ENCODE measurements around the gene ACSF2. TPM values are rescaled to one million over a fixed set of nuclear protein-coding genes. Genes with fewer than 3 reads are reported as not detected.

ACSF2 gene
- total RNA-seq, 1 experiment from 2014 or later, result 17.8 TPM

DNA sequence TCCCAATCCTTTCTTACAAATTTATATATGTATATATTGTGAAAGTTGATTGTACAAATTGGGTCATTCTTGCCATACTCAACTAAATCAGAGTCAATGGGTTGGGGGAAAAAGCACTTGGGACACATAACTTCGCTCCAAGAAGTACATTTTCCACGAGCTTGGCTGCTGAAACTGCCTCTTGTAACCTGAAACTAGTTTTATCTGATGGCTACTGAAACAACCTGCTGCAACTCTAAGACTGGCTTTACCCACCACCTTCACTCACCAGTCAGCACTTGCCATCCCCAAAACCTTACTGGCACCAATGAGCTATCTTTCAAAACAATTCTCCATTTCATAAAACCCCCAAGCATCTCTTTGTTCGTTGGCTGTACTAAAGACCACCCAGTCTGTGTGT, 67.7 kb downstream of the ACSF2 start:
- no peaks in the 10 kb centered on the region for H3K27me3 Mint-ChIP-seq (ENCODE audit: insufficient read depth, unreplicated experiment)
- POLR2A ChIA-PET, result interaction anchor here (0.9 to 2.0 kb wide), 2 partner anchors 10 to 22 kb away, joined by 3 to 8 read pairs; no protein-coding TSS in a partner anchor

DNA sequence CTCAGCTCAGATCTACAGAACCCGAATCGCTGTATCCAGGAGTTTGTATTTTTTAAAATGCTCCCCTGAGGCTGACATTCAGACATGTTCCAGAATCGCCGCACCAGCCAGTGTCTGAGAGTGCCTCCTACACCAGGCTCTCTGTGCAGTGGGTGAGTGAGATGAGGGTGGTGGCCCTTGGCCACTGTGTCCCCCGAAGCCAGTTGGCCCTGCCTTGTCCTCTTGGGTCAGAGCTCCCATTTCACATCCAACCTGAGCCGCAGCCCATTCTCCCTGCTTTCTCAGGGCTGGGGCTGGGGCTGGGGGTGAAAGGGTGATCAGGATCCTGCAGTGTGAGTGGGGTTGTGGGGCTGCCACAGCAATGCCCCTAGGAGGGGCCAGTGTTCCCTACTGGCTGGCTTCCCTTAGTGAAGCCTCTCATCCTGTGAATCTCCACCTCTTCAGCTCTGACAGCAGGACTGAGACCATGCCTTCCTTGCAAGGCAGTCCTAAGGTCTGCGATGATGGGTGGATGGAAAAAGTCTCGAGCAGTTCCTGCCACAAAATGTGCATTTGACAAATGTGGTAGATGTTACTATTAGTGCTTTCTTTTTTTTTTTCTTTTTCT, 69.3 kb downstream of the ACSF2 start:
- no peak overlapping the region for H3K27ac Mint-ChIP-seq (ENCODE audit: low read depth, unreplicated experiment)
- H3K9me3 Mint-ChIP-seq (ENCODE audit: unreplicated experiment), result no peaks in the 10 kb centered on the region
- TF ChIP-seq, protein P1, sequence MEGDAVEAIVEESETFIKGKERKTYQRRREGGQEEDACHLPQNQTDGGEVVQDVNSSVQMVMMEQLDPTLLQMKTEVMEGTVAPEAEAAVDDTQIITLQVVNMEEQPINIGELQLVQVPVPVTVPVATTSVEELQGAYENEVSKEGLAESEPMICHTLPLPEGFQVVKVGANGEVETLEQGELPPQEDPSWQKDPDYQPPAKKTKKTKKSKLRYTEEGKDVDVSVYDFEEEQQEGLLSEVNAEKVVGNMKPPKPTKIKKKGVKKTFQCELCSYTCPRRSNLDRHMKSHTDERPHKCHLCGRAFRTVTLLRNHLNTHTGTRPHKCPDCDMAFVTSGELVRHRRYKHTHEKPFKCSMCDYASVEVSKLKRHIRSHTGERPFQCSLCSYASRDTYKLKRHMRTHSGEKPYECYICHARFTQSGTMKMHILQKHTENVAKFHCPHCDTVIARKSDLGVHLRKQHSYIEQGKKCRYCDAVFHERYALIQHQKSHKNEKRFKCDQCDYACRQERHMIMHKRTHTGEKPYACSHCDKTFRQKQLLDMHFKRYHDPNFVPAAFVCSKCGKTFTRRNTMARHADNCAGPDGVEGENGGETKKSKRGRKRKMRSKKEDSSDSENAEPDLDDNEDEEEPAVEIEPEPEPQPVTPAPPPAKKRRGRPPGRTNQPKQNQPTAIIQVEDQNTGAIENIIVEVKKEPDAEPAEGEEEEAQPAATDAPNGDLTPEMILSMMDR (IDR thresholded peaks at IDR 0.05; ENCODE audit: unreplicated experiment), result no peak
- BruUV-seq (replicated peaks), result no TSS peak
- no peak for DNase-seq (ENCODE audit: unreplicated experiment)
- no peaks in the 10 kb centered on the region for H3K36me3 Mint-ChIP-seq (ENCODE audit: insufficient read depth, unreplicated experiment)
- peaks cover 4% of the 10 kb centered on the region for H3K4me1 Mint-ChIP-seq (ENCODE audit: insufficient read depth, unreplicated experiment)
- ChIA-PET CTCF (interaction anchor here (0.5 to 0.6 kb wide), 2 partner anchors 203 to 258 kb away, joined by 3 read pairs; no protein-coding TSS in a partner anchor), POLR2A (interaction anchor here (0.6 to 1.1 kb wide), 2 partner anchors 8 to 9 kb away, joined by 3 to 4 read pairs; no protein-coding TSS in a partner anchor)
- intact Hi-C loops (cut with micrococcal nuclease), result no loop called here
- H3K27me3 Mint-ChIP-seq (ENCODE audit: insufficient read depth, unreplicated experiment), result no peaks in the 10 kb centered on the region
- H3K4me3 Mint-ChIP-seq (ENCODE audit: unreplicated experiment), result no peak overlapping the region

More for the DNA sequence above, 67.7 kb downstream of the ACSF2 start:
- TF ChIP-seq, protein P1 (IDR thresholded peaks at IDR 0.05; ENCODE audit: unreplicated experiment), result no peak
- CTCF ChIA-PET, result interaction anchor here (0.7 to 2.7 kb wide), 4 partner anchors 11 to 23 kb away, joined by 3 to 14 read pairs (median 6); no protein-coding TSS in a partner anchor
- H3K4me3 Mint-ChIP-seq (ENCODE audit: unreplicated experiment), result no peak overlapping the region
- BruUV-seq (replicated peaks), result no TSS peak
- no peaks in the 10 kb centered on the region for H3K36me3 Mint-ChIP-seq (ENCODE audit: insufficient read depth, unreplicated experiment)
- no peak for DNase-seq (ENCODE audit: unreplicated experiment)
- H3K4me1 Mint-ChIP-seq (ENCODE audit: insufficient read depth, unreplicated experiment), result peaks cover 4% of the 10 kb centered on the region
- intact Hi-C loops (cut with micrococcal nuclease), result no loop called here
- no peak overlapping the region for H3K27ac Mint-ChIP-seq (ENCODE audit: low read depth, unreplicated experiment)
- no peaks in the 10 kb centered on the region for H3K9me3 Mint-ChIP-seq (ENCODE audit: unreplicated experiment)

DNA sequence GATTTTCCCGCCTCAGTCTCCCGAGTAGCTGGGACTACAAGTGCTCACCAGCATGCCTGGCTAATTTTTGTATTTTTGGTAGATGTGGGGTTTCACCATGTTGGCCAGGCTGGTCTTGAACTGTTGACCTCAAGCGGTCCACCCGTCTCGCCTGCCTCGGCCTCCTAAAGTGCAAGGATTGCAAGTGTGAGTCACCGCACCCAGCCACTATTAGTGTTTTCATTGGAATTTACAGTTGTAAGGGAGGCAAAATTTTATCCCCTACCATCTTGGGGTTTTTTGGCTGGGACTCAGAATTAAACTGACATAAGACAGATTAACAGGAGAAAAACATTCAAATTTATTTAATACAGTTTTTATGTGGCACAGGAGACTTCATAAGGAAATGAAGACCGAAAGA, 69.9 kb downstream of the ACSF2 start:
- CTCF ChIA-PET, result interaction anchor here (0.5 to 0.8 kb wide), 4 partner anchors 203 to 661 kb away, joined by 3 read pairs; no protein-coding TSS in a partner anchor
- Mint-ChIP-seq H3K9me3 (ENCODE audit: unreplicated experiment) (no peaks in the 10 kb centered on the region), H3K36me3 (ENCODE audit: insufficient read depth, unreplicated experiment) (no peaks in the 10 kb centered on the region), H3K4me3 (ENCODE audit: unreplicated experiment) (no peak overlapping the region), H3K27me3 (ENCODE audit: insufficient read depth, unreplicated experiment) (no peaks in the 10 kb centered on the region), H3K4me1 (ENCODE audit: insufficient read depth, unreplicated experiment) (peaks cover 4% of the 10 kb centered on the region), H3K27ac (ENCODE audit: low read depth, unreplicated experiment) (no peak overlapping the region)
- DNase-seq (ENCODE audit: unreplicated experiment), result no peak
- BruUV-seq (replicated peaks), result no TSS peak
- intact Hi-C loops (cut with micrococcal nuclease), result no loop called here
- TF ChIP-seq, protein P1 (IDR thresholded peaks at IDR 0.05; ENCODE audit: unreplicated experiment), result no peak
- POLR2A ChIA-PET, result interaction anchor here (0.6 to 1.1 kb wide), 2 partner anchors 8 to 9 kb away, joined by 3 to 4 read pairs; no protein-coding TSS in a partner anchor

DNA sequence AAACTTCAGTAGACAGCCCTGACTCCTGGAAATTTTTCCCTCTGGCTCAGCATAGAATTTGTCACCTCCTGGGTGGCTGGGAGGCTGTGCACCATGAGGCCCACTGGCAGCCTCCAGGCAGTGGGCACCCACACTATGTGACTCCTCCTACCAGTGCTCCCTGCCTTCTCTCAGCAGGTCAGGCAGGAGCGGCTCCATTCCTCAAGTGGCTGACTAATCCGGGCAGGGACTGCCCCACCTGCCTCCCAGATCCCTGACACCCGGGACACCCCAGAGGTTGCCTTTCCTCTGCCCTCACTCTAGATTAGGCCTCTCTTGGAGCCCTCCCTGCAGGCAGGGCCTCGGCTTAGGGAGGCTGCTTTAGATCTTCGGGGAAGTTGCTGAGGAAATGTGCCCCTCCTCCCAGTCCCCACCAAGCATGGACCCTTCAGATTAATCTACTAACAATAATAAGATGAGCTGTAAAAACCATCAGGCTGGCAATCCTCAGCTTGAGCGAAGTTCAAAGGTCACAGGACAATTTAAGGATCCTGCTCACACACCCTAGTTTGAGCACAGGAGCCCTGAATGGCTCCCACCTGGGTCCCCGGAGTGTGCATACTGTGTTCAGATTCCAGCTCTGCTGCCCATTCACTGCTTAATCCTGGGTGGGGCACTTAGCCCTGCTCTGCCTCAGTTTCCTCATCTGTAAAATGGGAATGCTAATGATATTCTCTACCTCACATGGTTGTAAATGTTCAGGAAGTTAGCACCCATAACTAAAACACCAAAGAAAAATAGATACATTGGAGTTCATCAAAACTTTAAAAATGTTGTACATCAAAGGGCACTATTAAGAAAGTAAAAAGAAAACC, 72.2 kb downstream of the ACSF2 start:
- Mint-ChIP-seq H3K4me1 (ENCODE audit: insufficient read depth, unreplicated experiment) (no peaks in the 10 kb centered on the region), H3K27ac (ENCODE audit: low read depth, unreplicated experiment) (no peak overlapping the region), H3K9me3 (ENCODE audit: unreplicated experiment) (no peaks in the 10 kb centered on the region), H3K4me3 (ENCODE audit: unreplicated experiment) (no peak overlapping the region), H3K36me3 (ENCODE audit: insufficient read depth, unreplicated experiment) (no peaks in the 10 kb centered on the region), H3K27me3 (ENCODE audit: insufficient read depth, unreplicated experiment) (no peaks in the 10 kb centered on the region)
- intact Hi-C loops (cut with micrococcal nuclease), result no loop called here
- TF ChIP-seq, protein P1 (IDR thresholded peaks at IDR 0.05; ENCODE audit: unreplicated experiment), result no peak
- ChIA-PET POLR2A (interaction anchor here (1.0 to 2.5 kb wide), 3 partner anchors 9 to 19 kb away, joined by 3 to 12 read pairs (median 4); no protein-coding TSS in a partner anchor), CTCF (interaction anchor here (0.5 to 1.7 kb wide), 7 partner anchors 11 to 182 kb away, joined by 3 to 7 read pairs (median 4); no protein-coding TSS in a partner anchor)
- BruUV-seq (replicated peaks), result no TSS peak
- DNase-seq (ENCODE audit: unreplicated experiment), result peak; percentile 36
